Mucosa of descending colon (tissue), 3 donors: ENCODE measurements around the gene CLDN24. TPM values are rescaled to one million over a fixed set of nuclear protein-coding genes. Genes with fewer than 3 reads are reported as not detected.

Experiments used
- ATAC-seq: fragments of 200-7000 bp; cut with Tn5 transposase; one replicate; pipeline ENCODE4 v1.9.1; 2020; ENCODE audit warnings: mild to moderate bottlenecking, moderate library complexity
- DNase-seq, 3 donors: peaks; one replicate each; pipeline ENCODE4 v3.0.0-alpha.2; 2020
- H3K36me3 ChIP-seq: fragments of 200-600 bp; one replicate; pipeline ENCODE4 v1.8.0; 2021; ENCODE audit warnings: low read depth, mild to moderate bottlenecking
- H3K4me1 ChIP-seq: fragments of 200-600 bp; one replicate; pipeline ENCODE4 v1.8.0; 2021; ENCODE audit warnings: low read depth, mild to moderate bottlenecking
- H3K4me3 ChIP-seq: fragments of 200-600 bp; one replicate; pipeline ENCODE4 v1.8.0; 2021; ENCODE audit warnings: mild to moderate bottlenecking
- H3K9me3 ChIP-seq: fragments of 200-600 bp; one replicate; pipeline ENCODE4 v1.8.0; 2021; ENCODE audit warnings: mild to moderate bottlenecking
- intact Hi-C, 2 donors: fragments of 100-400 bp; cut with DNase I in 1 of 2; cut with micrococcal nuclease in 1 of 2; formaldehyde crosslinking; loops; one replicate each; pipeline versions ENCODE4 v1.11.0 to v1.11.1; 2022; cut with DNase I, micrococcal nuclease
- total RNA-seq, 3 donors: library from RNA; stranded (reverse); fragmentation: NEBNext Ultra II Directional in 2 of 3; extraction: Animal tissue kit (Norgen Biotek cat#: 25700) in 2 of 3; gene quantifications; one replicate each; pipeline versions ENCODE4 v1.2.1 to v1.2.4, GENCODE V29; 2021 to 2023
- TF ChIP-seq, protein P1 (sequence below): fragments of 200-600 bp; IDR thresholded peaks from one replicate; pipeline ENCODE4 v1.8.0; 2022; ENCODE audit warnings: antibody characterized with exemption, mild to moderate bottlenecking
- donor health status: DM: no; HTN: no; CAD: no; lungs with moderate emphysema.
- donor health status: DM: no; HTN: no; CAD: no.
- donor health status: DM: no; HTN: yes; CAD: no.

The CLDN24 gene
- total RNA-seq, 3 donors from 2014 or later, result not detected

DNA sequence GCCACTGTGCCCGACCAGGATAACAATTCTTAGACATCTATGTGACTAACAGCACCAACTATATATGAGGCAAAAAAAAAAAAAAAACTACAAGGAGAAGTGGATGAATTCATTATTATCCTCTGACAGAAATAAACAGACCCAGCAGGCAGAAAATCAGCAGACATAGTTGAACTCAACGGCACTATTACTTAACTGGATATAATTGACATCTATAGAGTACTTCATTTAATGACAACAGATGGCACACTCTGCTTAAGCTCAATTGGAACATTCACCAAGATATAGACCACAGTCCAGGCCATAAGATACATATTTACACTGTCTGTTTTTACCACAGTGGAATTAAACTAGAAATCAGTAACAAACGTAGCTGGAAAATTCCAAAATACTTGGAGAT, 15.4 kb downstream of the CLDN24 start:
- Histone ChIP-seq H3K4me1 (no peaks in the 10 kb centered on the region), H3K36me3 (no peaks in the 10 kb centered on the region), H3K4me3 (no peak overlapping the region), H3K9me3 (no peaks in the 10 kb centered on the region)
- ATAC-seq (no peak), DNase-seq (no peak)
- TF ChIP-seq, protein P1, sequence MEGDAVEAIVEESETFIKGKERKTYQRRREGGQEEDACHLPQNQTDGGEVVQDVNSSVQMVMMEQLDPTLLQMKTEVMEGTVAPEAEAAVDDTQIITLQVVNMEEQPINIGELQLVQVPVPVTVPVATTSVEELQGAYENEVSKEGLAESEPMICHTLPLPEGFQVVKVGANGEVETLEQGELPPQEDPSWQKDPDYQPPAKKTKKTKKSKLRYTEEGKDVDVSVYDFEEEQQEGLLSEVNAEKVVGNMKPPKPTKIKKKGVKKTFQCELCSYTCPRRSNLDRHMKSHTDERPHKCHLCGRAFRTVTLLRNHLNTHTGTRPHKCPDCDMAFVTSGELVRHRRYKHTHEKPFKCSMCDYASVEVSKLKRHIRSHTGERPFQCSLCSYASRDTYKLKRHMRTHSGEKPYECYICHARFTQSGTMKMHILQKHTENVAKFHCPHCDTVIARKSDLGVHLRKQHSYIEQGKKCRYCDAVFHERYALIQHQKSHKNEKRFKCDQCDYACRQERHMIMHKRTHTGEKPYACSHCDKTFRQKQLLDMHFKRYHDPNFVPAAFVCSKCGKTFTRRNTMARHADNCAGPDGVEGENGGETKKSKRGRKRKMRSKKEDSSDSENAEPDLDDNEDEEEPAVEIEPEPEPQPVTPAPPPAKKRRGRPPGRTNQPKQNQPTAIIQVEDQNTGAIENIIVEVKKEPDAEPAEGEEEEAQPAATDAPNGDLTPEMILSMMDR, result no peak
- intact Hi-C loops, result no loop called here

GRCh38 chr4:183304538-183304937, 17.7 kb downstream of the CLDN24 start:
- TF ChIP-seq, protein P1, result no peak
- Histone ChIP-seq H3K4me1 (no peaks in the 10 kb centered on the region), H3K4me3 (no peak overlapping the region), H3K9me3 (no peaks in the 10 kb centered on the region), H3K36me3 (no peaks in the 10 kb centered on the region)
- DNase-seq, result no peak
- ATAC-seq, result no peak
- intact Hi-C loops, result no loop called here

DNA sequence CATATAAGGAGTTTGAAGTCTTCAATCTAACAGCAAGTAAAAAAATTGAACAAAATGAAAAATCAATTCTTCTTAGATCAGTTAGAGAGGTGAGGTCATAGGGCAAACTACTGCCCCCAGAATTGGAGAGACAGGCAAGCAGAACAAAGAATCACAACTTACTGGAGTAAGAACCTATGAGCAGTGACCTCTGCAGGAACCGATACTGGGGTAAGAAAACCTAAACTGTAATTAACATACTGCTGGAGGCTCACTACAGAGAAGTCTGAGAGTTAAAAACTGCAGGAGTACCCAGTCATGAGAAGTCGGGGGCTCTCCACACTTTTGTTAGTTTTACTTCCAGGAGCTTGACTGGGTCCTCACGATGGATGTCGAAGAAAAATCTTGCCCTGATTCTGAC, 18.2 kb downstream of the CLDN24 start:
- Histone ChIP-seq H3K36me3 (no peaks in the 10 kb centered on the region), H3K4me1 (no peaks in the 10 kb centered on the region), H3K9me3 (no peaks in the 10 kb centered on the region), H3K4me3 (no peak overlapping the region)
- TF ChIP-seq, protein P1, result no peak
- intact Hi-C loops, result no loop called here
- no peak for ATAC-seq
- DNase-seq, result no peak

DNA sequence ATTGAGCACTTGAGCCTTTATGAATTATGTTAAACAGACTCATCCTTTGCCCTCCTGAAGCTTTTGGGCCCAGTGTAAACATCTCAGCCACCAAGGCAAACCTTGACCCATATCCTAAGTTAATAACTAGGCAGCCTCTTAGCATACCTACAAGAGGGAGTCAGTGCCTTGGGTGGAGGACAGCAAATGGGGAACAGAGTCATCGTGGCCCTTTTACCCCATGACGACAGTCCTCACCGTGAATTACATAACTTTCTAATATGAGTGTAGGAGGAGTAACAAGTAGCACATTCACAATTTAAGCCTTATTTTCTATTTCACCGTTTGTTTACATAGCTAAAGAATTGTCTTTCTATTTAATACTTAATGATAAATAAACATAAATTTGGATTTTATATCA, 18.9 kb downstream of the CLDN24 start:
- Histone ChIP-seq H3K4me1 (no peaks in the 10 kb centered on the region), H3K36me3 (no peaks in the 10 kb centered on the region), H3K9me3 (no peaks in the 10 kb centered on the region), H3K4me3 (no peak overlapping the region)
- ATAC-seq (no peak), DNase-seq (no peak)
- TF ChIP-seq, protein P1, result no peak
- intact Hi-C loops, result no loop called here

GRCh38 chr4:183300655-183301054, 21.6 kb downstream of the CLDN24 start:
- Histone ChIP-seq H3K4me1 (no peaks in the 10 kb centered on the region), H3K4me3 (no peak overlapping the region), H3K36me3 (no peaks in the 10 kb centered on the region), H3K9me3 (no peaks in the 10 kb centered on the region)
- TF ChIP-seq, protein P1, result no peak
- DNase-seq (no peak), ATAC-seq (no peak)
- intact Hi-C loops, result no loop called here

DNA sequence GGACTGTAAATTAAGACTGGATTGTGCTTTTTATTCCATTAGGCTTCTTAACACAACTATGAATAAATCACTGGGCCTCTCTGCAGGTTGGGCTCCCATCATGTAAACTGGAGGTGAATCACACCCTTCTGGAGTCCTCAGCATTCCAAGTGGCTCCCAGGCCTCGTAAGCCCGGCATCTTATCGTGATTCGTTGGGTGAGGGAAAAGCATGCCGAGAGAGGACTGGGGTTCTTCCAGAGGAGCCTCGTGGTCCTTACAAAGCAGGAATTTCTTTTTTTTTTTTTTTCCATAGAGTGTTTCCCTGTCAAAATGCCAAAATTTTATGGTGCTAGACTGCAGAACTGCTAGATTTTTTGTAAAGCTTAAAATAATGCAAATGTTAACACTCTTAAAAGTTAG, 22.2 kb downstream of the CLDN24 start:
- Histone ChIP-seq H3K9me3 (no peaks in the 10 kb centered on the region), H3K4me3 (no peak overlapping the region), H3K36me3 (no peaks in the 10 kb centered on the region), H3K4me1 (no peaks in the 10 kb centered on the region)
- intact Hi-C loops, result no loop called here
- TF ChIP-seq, protein P1, result no peak
- no peak for ATAC-seq
- no peak for DNase-seq
